ENCODE results near the gene TTC34.

DNA sequence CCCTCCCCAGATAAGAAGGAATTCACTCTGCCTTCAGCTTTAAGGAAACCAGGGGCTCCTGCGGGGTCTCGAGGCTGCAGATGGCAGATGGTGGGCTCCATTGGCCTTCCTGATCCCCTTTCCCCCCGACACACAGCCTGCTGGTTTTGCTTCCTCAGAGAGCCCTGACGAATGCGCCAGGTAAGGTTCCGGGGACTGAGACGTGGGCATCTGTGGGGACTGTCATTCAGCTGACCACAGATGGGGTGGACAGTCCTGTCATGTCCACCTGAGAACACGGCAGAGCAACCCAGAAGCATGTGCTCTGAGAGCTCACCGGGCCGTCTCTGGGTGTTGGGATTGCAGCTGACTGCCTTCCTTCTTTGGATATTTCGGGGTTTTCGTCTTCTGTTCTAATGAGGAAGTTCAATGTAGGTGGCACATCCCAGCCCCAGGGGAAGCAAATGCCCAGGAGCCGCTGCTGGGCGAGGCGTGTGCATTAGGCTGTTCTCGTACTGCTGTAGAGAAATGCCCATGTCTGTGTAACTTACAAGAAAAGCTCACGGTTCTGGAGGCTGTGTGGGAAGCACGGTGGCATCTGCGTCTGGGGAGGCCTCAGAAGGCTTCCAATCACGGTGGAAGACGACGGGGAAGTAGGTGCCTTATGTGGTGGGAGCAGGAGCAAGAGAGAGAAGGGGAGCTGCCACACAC is 22.6 kb upstream of the TTC34 start:
- TF ChIP-seq EP300 (IDR thresholded peaks at IDR 0.05; ENCODE audit: borderline replicate concordance in 1 of 2, low read depth in 1 of 2, low read length in 1 of 2) (no peak), POLR2AphosphoS5 (IDR thresholded peaks at IDR 0.05; ENCODE audit: low read depth, low read length) (no peak), GABPA (IDR thresholded peaks at IDR 0.05; ENCODE audit: low read depth) (no peak), TCF12 (IDR thresholded peaks at IDR 0.05) (no peak), RFX5 (IDR thresholded peaks at IDR 0.05; ENCODE audit: low read length) (no peak)
- TF ChIP-seq, protein P1, sequence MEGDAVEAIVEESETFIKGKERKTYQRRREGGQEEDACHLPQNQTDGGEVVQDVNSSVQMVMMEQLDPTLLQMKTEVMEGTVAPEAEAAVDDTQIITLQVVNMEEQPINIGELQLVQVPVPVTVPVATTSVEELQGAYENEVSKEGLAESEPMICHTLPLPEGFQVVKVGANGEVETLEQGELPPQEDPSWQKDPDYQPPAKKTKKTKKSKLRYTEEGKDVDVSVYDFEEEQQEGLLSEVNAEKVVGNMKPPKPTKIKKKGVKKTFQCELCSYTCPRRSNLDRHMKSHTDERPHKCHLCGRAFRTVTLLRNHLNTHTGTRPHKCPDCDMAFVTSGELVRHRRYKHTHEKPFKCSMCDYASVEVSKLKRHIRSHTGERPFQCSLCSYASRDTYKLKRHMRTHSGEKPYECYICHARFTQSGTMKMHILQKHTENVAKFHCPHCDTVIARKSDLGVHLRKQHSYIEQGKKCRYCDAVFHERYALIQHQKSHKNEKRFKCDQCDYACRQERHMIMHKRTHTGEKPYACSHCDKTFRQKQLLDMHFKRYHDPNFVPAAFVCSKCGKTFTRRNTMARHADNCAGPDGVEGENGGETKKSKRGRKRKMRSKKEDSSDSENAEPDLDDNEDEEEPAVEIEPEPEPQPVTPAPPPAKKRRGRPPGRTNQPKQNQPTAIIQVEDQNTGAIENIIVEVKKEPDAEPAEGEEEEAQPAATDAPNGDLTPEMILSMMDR (IDR thresholded peaks at IDR 0.05), result no peak
- TF ChIP-seq, protein P2, sequence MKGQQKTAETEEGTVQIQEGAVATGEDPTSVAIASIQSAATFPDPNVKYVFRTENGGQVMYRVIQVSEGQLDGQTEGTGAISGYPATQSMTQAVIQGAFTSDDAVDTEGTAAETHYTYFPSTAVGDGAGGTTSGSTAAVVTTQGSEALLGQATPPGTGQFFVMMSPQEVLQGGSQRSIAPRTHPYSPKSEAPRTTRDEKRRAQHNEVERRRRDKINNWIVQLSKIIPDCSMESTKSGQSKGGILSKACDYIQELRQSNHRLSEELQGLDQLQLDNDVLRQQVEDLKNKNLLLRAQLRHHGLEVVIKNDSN (IDR thresholded peaks at IDR 0.05; ENCODE audit: borderline replicate concordance, low read depth), result no peak
